Lung (tissue), 12 donors: Measurements from ENCODE around the gene SVBP. TPM values are rescaled to one million over a fixed set of nuclear protein-coding genes. Genes with fewer than 3 reads are reported as not detected.

Experiments used
- ATAC-seq: fragments of 200-7000 bp; cut with Tn5 transposase; one replicate; pipeline ENCODE4 v1.9.1; 2020; ENCODE audit warnings: moderate number of reproducible peaks; ENCODE audit not compliant: insufficient read depth, low FRiP score
- DNase-seq, 3 donors: peaks; one replicate each; pipeline ENCODE4 v3.0.0-alpha.2; 2013 to 2017
- H3K27ac ChIP-seq, 2 donors: one replicate each; pipeline ENCODE4 v1.5.1; 2013; ENCODE audit warnings: mild to moderate bottlenecking in 2 of 2, moderate library complexity in 2 of 2, control low read depth in 1 of 2, inconsistent platforms in 1 of 2, low read depth in 1 of 2, low read length in 1 of 2
- H3K27me3 ChIP-seq, 3 donors: one replicate each; pipeline ENCODE4 v1.5.1; 2013; ENCODE audit warnings: low read length in 2 of 3; ENCODE audit not compliant: control insufficient read depth in 3 of 3, insufficient read depth in 3 of 3
- H3K36me3 ChIP-seq, 4 donors: one replicate each; pipeline ENCODE4 v1.5.1; 2013; ENCODE audit warnings: low read length in 4 of 4, mild to moderate bottlenecking in 1 of 4, moderate library complexity in 1 of 4; ENCODE audit not compliant: control insufficient read depth in 4 of 4, insufficient read depth in 4 of 4
- H3K4me1 ChIP-seq, 5 donors: one replicate each; pipeline ENCODE4 v1.5.1; 2013; ENCODE audit warnings: low read length in 5 of 5, mild to moderate bottlenecking in 2 of 5, moderate library complexity in 1 of 5; ENCODE audit not compliant: control insufficient read depth in 5 of 5, insufficient read depth in 5 of 5
- H3K4me3 ChIP-seq: one replicate; pipeline ENCODE4 v1.5.1; 2013; ENCODE audit warnings: mild to moderate bottlenecking, control low read depth, moderate library complexity
- H3K9ac ChIP-seq, 2 donors: one replicate each; pipeline ENCODE4 v1.5.1; 2013; ENCODE audit warnings: low read length in 2 of 2, control low read depth in 1 of 2; ENCODE audit not compliant: insufficient read depth in 1 of 2
- H3K9me3 ChIP-seq, 4 donors: one replicate each; pipeline ENCODE4 v1.5.1; 2013; ENCODE audit warnings: low read length in 3 of 4, mild to moderate bottlenecking in 1 of 4, moderate library complexity in 1 of 4; ENCODE audit not compliant: control insufficient read depth in 4 of 4, insufficient read depth in 3 of 4
- WGBS, 2 donors: extraction: QIAGEN DNeasy Blood & Tissue Kit; methylation state at CpG; one replicate each; pipeline ENCODE4 v1.1.7; 2013; 5-methylcytosine and 5-hydroxymethylcytosine counted together
- polyA plus RNA-seq, 2 donors: library from polyadenylated mRNA; stranded (reverse); fragments of 200-250 nt; gene quantifications; one replicate each; pipeline ENCODE4 v1.2.1, GENCODE V29; 2013
- total RNA-seq, 2 donors: library from RNA; depleted of rRNA in 1 of 2; stranded (reverse); fragments of >200 nt in 1 of 2; gene quantifications; one replicate each; pipeline ENCODE4 v1.2.1, GENCODE V29; 2014 to 2021
- TF ChIP-seq, protein P1 (sequence below): IDR thresholded peaks from 2 replicates; pipeline ENCODE4 v1.5.1; 2012; ENCODE audit warnings: mild to moderate bottlenecking; ENCODE audit errors: control extremely low read depth, extremely low read depth
- donor health status: control.
- donor health status: control.
- donor health status: Bipolar disorder and iron deficiency.
- donor health status: healthy.
- donor health status: DM: yes; HTN: yes; CAD: no.

SVBP gene
- total and polyA plus RNA-seq, 4 donors: 12.5 to 35.3 (median 26.0) TPM

DNA sequence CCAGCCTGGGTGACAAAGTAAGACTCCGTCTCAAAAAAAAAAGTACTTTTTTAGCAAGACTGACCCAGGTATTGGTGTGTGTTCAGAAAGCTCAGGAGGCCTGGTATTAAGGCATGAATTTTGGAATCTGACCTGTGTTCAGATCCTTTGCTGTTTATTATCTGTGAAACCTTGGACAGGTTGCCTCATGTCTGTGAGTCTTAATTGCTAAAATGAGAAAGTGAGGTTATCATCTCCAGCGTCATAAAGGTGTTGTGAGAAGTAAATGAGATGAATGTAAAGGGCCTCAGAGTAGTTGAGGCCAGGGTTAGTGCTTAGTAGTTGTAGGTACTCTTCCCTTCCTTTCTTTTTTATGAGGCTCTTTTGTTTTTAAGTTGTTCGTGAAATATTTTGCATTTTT is 47.4 kb downstream of the SVBP start:
- Histone ChIP-seq H3K9ac (no peak overlapping the region), H3K27ac (no peak overlapping the region), H3K4me1 (peaks cover 2 to 13% (median 10%) of the 10 kb centered on the region in 5 donors), H3K9me3 (no peaks in the 10 kb centered on the region), H3K36me3 (peaks cover 5 to 8% (median 6%) of the 10 kb centered on the region in 4 donors), H3K27me3 (no peaks in the 10 kb centered on the region), H3K4me3 (no peak overlapping the region)
- ATAC-seq (no peak), DNase-seq (no peak)
- 92 to 97% methylated on average over 3 of the region's 3 CpGs for WGBS, 2 donors
- TF ChIP-seq, protein P1, sequence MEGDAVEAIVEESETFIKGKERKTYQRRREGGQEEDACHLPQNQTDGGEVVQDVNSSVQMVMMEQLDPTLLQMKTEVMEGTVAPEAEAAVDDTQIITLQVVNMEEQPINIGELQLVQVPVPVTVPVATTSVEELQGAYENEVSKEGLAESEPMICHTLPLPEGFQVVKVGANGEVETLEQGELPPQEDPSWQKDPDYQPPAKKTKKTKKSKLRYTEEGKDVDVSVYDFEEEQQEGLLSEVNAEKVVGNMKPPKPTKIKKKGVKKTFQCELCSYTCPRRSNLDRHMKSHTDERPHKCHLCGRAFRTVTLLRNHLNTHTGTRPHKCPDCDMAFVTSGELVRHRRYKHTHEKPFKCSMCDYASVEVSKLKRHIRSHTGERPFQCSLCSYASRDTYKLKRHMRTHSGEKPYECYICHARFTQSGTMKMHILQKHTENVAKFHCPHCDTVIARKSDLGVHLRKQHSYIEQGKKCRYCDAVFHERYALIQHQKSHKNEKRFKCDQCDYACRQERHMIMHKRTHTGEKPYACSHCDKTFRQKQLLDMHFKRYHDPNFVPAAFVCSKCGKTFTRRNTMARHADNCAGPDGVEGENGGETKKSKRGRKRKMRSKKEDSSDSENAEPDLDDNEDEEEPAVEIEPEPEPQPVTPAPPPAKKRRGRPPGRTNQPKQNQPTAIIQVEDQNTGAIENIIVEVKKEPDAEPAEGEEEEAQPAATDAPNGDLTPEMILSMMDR: no peak

DNA sequence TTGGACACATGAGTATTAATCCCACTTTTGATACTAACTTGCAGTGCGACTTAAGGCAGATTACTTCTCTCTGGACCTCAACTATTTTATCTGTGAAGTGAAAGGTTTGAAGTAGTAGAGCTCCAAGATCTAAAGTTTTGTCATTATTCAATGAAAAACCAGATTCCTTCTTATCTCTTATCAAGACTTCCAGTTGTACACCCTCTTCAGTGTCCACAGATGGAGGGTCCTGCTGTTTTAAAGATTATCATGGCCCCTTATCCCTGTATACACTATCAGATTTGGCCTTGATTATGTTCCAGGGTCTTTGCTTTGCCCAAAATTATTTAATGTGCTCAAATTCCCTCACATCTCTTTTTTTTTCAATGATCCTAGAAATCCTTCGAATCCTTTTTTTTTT is 49.0 kb downstream of the SVBP start:
- no peak for DNase-seq
- H3K36me3 ChIP-seq: peaks cover 0 to 5% (median 1%) of the 10 kb centered on the region in 4 donors
- H3K27me3 ChIP-seq: no peaks in the 10 kb centered on the region
- TF ChIP-seq, protein P1: no peak
- H3K27ac ChIP-seq: no peak overlapping the region
- no peaks in the 10 kb centered on the region for H3K9me3 ChIP-seq
- no peak for ATAC-seq
- peak overlapping the region in 1 of 2 donors; percentile 97 for H3K9ac ChIP-seq
- no peak overlapping the region for H3K4me3 ChIP-seq
- WGBS, 2 donors: 81 to 82% methylated on average over 2 of the region's 2 CpGs
- H3K4me1 ChIP-seq: peaks cover 6 to 21% (median 13%) of the 10 kb centered on the region in 5 donors

GRCh38 chr1:42767510-42768000 is 49.6 kb downstream of the SVBP start:
- H3K9me3 ChIP-seq: no peaks in the 10 kb centered on the region
- ATAC-seq (no peak), DNase-seq (no peak)
- H3K4me1 ChIP-seq: peaks cover 7 to 21% (median 13%) of the 10 kb centered on the region in 5 donors
- peak overlapping the region in 1 of 2 donors; percentile 97 for H3K9ac ChIP-seq
- peaks cover 0 to 5% (median 1%) of the 10 kb centered on the region in 4 donors for H3K36me3 ChIP-seq
- 1 to 4% methylated on average over 23 of the region's 23 CpGs for WGBS, 2 donors
- no peaks in the 10 kb centered on the region for H3K27me3 ChIP-seq
- TF ChIP-seq, protein P1: no peak
- H3K4me3 ChIP-seq: peak overlapping the region; percentile 89
- H3K27ac ChIP-seq: peak overlapping the region; percentile 80 to 94
